GM12878 (cell line): ENCODE results near the gene KIFC3. TPM values are rescaled to one million over a fixed set of nuclear protein-coding genes. Genes with fewer than 3 reads are reported as not detected.

ENCODE experiments used
- ATAC-seq: fragments of 200-7000 bp; cut with Tn5 transposase; 3 replicates; pipeline ENCODE4 v1.9.1; 2020; ENCODE audit warnings: mild to moderate bottlenecking, moderate library complexity
- BruUV-seq: library from RNA; stranded (reverse); fragments of 400-500 nt; replicated peaks from 2 replicates; lab custom pipeline; 2021; lab: Mats Ljungman, UMichigan
- CTCF ChIA-PET: fragments of 300-600 bp; sonication (Branson Sonifier 250); formaldehyde crosslinking; extraction: SDS; loops from one replicate; lab custom pipeline; 2021; ENCODE audit warnings: inconsistent platforms; lab: Yijun Ruan, JAX
- POLR2A ChIA-PET: fragments of 350-600 bp; formaldehyde crosslinking; extraction: SDS; loops from one replicate; lab custom pipeline; 2021; ENCODE audit warnings: inconsistent platforms; lab: Charles Lee
- RAD21 ChIA-PET: fragments of 300-600 bp; sonication (Branson Sonifier 250); formaldehyde crosslinking; loops from one replicate; lab custom pipeline; 2023; ENCODE audit warnings: antibody characterized with exemption; ENCODE audit not compliant: unreplicated experiment; lab: Charles Lee
- SMC1A ChIA-PET: fragments of 300-600 bp; sonication (Branson Sonifier 250); formaldehyde crosslinking; loops from one replicate; lab custom pipeline; 2023; ENCODE audit not compliant: unreplicated experiment, uncharacterized antibody; lab: Charles Lee
- DNase-seq: peaks from one replicate; pipeline ENCODE4 v3.0.0-alpha.2; 2011; ENCODE audit warnings: low read depth, low spot score
- FAIRE-seq: peaks from 3 replicates; lab custom pipeline; 2011; peaks lifted over from hg19 to GRCh38; lab: Jason Lieb, UNC
- H2AFZ ChIP-seq: 2 replicates; pipeline ENCODE4 v1.6.0; 2011; ENCODE audit warnings: low read depth, low read length, control low read depth; ENCODE audit not compliant: control insufficient read depth
- H3K27ac ChIP-seq: 2 replicates; pipeline ENCODE4 v1.5.1; 2011; ENCODE audit warnings: control low read depth; ENCODE audit not compliant: control insufficient read depth, insufficient read depth
- H3K27me3 ChIP-seq, 2 experiments: replicated peaks in 1 of 2; 2 replicates each; pipeline versions ENCODE4 v1.6.0 to v1.6.1; 2011; ENCODE audit warnings: low read length in 1 of 2; ENCODE audit not compliant: control insufficient read depth in 2 of 2, insufficient read depth in 2 of 2
- H3K36me3 ChIP-seq, 2 experiments: 2 replicates each; pipeline ENCODE4 v1.5.1; 2011; ENCODE audit warnings: low read length in 1 of 2; ENCODE audit not compliant: control insufficient read depth in 2 of 2, insufficient read depth in 2 of 2
- H3K4me1 ChIP-seq: 2 replicates; pipeline ENCODE4 v1.6.1; 2011; ENCODE audit warnings: mild to moderate bottlenecking, low read length, moderate library complexity, mixed read lengths; ENCODE audit not compliant: control insufficient read depth, insufficient read depth
- H3K4me2 ChIP-seq: 2 replicates; pipeline ENCODE4 v1.6.0; 2011; ENCODE audit warnings: control low read depth; ENCODE audit not compliant: control insufficient read depth, insufficient read depth
- H3K4me3 ChIP-seq: fragments of 200-600 bp; sonication (generic); 2 replicates; pipeline ENCODE4 v1.5.1; 2016
- H3K79me2 ChIP-seq: 2 replicates; pipeline ENCODE4 v1.6.0; 2011; ENCODE audit warnings: low read length; ENCODE audit not compliant: control insufficient read depth, insufficient read depth
- H3K9ac ChIP-seq: 2 replicates; pipeline ENCODE4 v1.8.0; 2011; ENCODE audit warnings: low read length, control low read depth, mixed read lengths; ENCODE audit not compliant: control insufficient read depth, insufficient read depth
- H3K9me3 ChIP-seq: replicated peaks from 3 replicates; pipeline ENCODE4 v1.5.1; 2011; ENCODE audit warnings: mild to moderate bottlenecking, low read length; ENCODE audit not compliant: control insufficient read depth, insufficient read depth
- H4K20me1 ChIP-seq: 2 replicates; pipeline ENCODE4 v1.6.0; 2011; ENCODE audit not compliant: control insufficient read depth, insufficient read depth
- CBX3 ChIP-seq: fragments of 200-600 bp; sonication (generic); IDR thresholded peaks from 2 replicates; pipeline ENCODE4 v1.6.1; 2016; ENCODE audit warnings: low read depth, borderline replicate concordance
- CREB1 ChIP-seq: IDR thresholded peaks from 2 replicates; pipeline ENCODE4 v1.6.1; 2012; ENCODE audit warnings: low read depth, mild to moderate bottlenecking, inconsistent platforms
- EZH2 ChIP-seq: IDR thresholded peaks from 2 replicates; pipeline ENCODE4 v1.6.1; 2012; ENCODE audit warnings: low read depth, mild to moderate bottlenecking, control low read depth, inconsistent platforms, low read length, borderline replicate concordance; ENCODE audit not compliant: control insufficient read depth
- KDM1A ChIP-seq: fragments of 200-600 bp; sonication (generic); IDR thresholded peaks from 2 replicates; pipeline ENCODE4 v1.6.1; 2016; ENCODE audit warnings: borderline replicate concordance
- RB1 ChIP-seq: fragments of 450-650 bp; formaldehyde crosslinking; IDR thresholded peaks from 2 replicates; pipeline ENCODE4 v1.6.1; 2017; ENCODE audit warnings: mild to moderate bottlenecking, borderline replicate concordance
- RCOR1 ChIP-seq: conservative IDR thresholded peaks from 2 replicates; pipeline ENCODE4 v1.6.1; 2012; ENCODE audit warnings: low read depth, low read length, improper control_type of control experiment
- SPI1 ChIP-seq: IDR thresholded peaks from 2 replicates; pipeline ENCODE4 v1.6.1; 2011; ENCODE audit warnings: low read depth, mild to moderate bottlenecking, low read length, moderate library complexity, borderline replicate concordance; ENCODE audit not compliant: insufficient read depth
- SREBF1 ChIP-seq: IDR thresholded peaks from 2 replicates; pipeline ENCODE4 v1.6.1; 2012; ENCODE audit warnings: mild to moderate bottlenecking, low read length
- SUZ12 ChIP-seq: fragments of 200-600 bp; sonication (generic); IDR thresholded peaks from one replicate; pipeline ENCODE4 v1.6.1; 2018; ENCODE audit warnings: antibody characterized with exemption, mild to moderate bottlenecking; ENCODE audit not compliant: unreplicated experiment
- ZBED1 ChIP-seq: IDR thresholded peaks from 2 replicates; pipeline ENCODE4 v1.6.1; 2016; ENCODE audit warnings: borderline replicate concordance
- ZNF622 ChIP-seq: fragments of 450-650 bp; IDR thresholded peaks from 2 replicates; pipeline ENCODE4 v1.6.1; 2017; ENCODE audit warnings: mild to moderate bottlenecking, inconsistent platforms
- WGBS: methylation state at CpG from one replicate; pipeline ENCODE4 v1.1.6; 2016; ENCODE audit warnings: low lambda C conversion rate; ENCODE audit not compliant: insufficient replicate concordance, insufficient coverage; ENCODE audit errors: missing lambda C conversion rate; 5-methylcytosine and 5-hydroxymethylcytosine counted together
- in situ Hi-C: fragments of 300-500 bp; cut with MboI; formaldehyde crosslinking; loops from 9 replicates; pipeline ENCODE4 v1.14.3; 2018; ENCODE audit warnings: mixed read lengths
- intact Hi-C: fragments of 100-400 bp; cut with micrococcal nuclease; formaldehyde crosslinking; loops from one replicate; pipeline ENCODE4 v1.14.2; 2022; ENCODE audit not compliant: unreplicated experiment
- polyA plus RNA-seq, 11 experiments: library from polyadenylated mRNA; depleted of rRNA in 4 of 11; unstranded in 6 of 11; stranded (reverse) in 5 of 11; fragments of >200 nt; fragmentation: Nextera tagmentation in 4 of 11; fragmentation: Illumina TruSeq in 1 of 11; extraction: Ambion mirVana in 4 of 11; extraction: Trizol in 1 of 11; gene quantifications; 1 replicate in 1 of 11; 2 replicates in 10 of 11; pipeline versions ENCODE4 v1.2.1 to v1.2.3, GENCODE V29; 2011 to 2016; ENCODE audit warnings: inconsistent platforms in 2 of 11, missing spikeins in 2 of 11, low read depth in 1 of 11
- total RNA-seq, 4 experiments: library from RNA; depleted of rRNA in 3 of 4; stranded (reverse); fragments of >200 nt in 3 of 4; fragmentation: Illumina TruSeq in 1 of 4; extraction: Trizol in 1 of 4; gene quantifications; 2 replicates each; pipeline versions ENCODE4 v1.2.1 to v1.2.3, GENCODE V29; 2013 to 2021

KIFC3 gene
- total and polyA plus RNA-seq, 10 of the 15 experiments (the other 5 are each of a cell fraction or from before 2014, with no cell fraction given) = 0.22 to 1.3 (median 0.26) TPM; not detected in 3

- Histone ChIP-seq H3K36me3 (no peaks in the 10 kb centered on the region; a peak in 1 of 4 replicates), H3K9ac (no peak overlapping the region), H3K27me3 (no peaks in the 10 kb centered on the region), H3K4me3 (no peak overlapping the region), H3K27ac (no peak overlapping the region), H3K79me2 (no peaks in the 10 kb centered on the region), H3K4me1 (no peaks in the 10 kb centered on the region), H4K20me1 (no peaks in the 10 kb centered on the region), H3K9me3 (no peaks in the 10 kb centered on the region), H3K4me2 (no peak overlapping the region), H2AFZ (no peak overlapping the region)
- whole genome bisulfite sequencing = 76% methylated on average over 40 of the region's 40 CpGs
- CTCF ChIA-PET = interaction anchor here (0.8 kb wide), 1 partner anchor 161 kb away, joined by 3 read pairs; no protein-coding TSS in a partner anchor
- POLR2A ChIA-PET = interaction anchor here (0.8 kb wide), 1 partner anchor 733 kb away, joined by 3 read pairs; no protein-coding TSS in a partner anchor
- in situ Hi-C loops = no loop called here
- DNase-seq = no peak
- FAIRE-seq = no peak
- BruUV-seq = no TSS peak
- RAD21 ChIA-PET = no interaction called here
- TF ChIP-seq CREB1 (no peak), RB1 (no peak), ZNF622 (no peak), EZH2 (no peak), KDM1A (no peak), CBX3 (no peak), ZBED1 (no peak), SPI1 (no peak), RCOR1 (no peak), SREBF1 (no peak), SUZ12 (no peak)
- ATAC-seq = no peak
- SMC1A ChIA-PET = no interaction called here
- intact Hi-C loops = no loop called here
These were observed 41.7 kb downstream of the KIFC3 start for GRCh38 chr16:57760357-57761160.
